Measurements from ENCODE around the gene PLK3. TPM values are rescaled to one million over a fixed set of nuclear protein-coding genes. Genes with fewer than 3 reads are reported as not detected.

The PLK3 gene
- total and polyA plus RNA-seq, 2 donors (not counting 3 experiments of a cell fraction or from before 2014, with no cell fraction given) = 55.0 to 66.7 TPM

DNA sequence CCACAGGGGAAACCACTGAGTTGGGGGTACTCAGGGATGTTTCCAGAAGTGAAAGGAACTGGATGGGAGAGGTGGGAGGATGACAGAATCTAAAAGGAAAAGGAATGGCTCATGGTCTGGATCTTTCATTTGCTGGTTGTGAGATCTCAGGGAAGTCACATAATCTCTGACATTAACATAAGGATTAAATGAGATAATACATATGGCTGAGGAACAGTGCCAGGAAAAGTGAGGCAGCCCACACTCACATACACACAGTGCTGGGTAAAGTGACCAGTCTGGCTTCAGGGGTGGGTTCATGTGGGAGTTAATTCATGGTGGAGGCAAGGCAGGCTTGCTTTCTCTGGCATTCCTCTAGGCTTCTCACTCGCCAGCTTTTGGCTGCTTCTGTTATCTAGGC is 46.8 kb downstream of the PLK3 start:
- Histone ChIP-seq H3K27ac (ENCODE audit: insufficient read depth, low read depth, low read length) (no peak overlapping the region), H3K79me2 (ENCODE audit: control insufficient read depth, insufficient read depth, low read length) (no peaks in the 10 kb centered on the region), H3K9me1 (replicated peaks; ENCODE audit: control insufficient read depth, extremely low read depth, insufficient read depth, low read length) (no peaks in the 10 kb centered on the region), H3K4me3 (replicated peaks in 1 of 3; ENCODE audit: insufficient read depth in 1 of 3, low read depth in 1 of 3, low read length in 3 of 3) (no peak overlapping the region), H3K9me3 (replicated peaks; ENCODE audit: control insufficient read depth, insufficient read depth, low read length) (no peaks in the 10 kb centered on the region), H4K20me1 (replicated peaks; ENCODE audit: control insufficient read depth, extremely low read depth, insufficient read depth, low read length) (no peaks in the 10 kb centered on the region), H3K36me3 (ENCODE audit: control insufficient read depth in 2 of 2, extremely low read depth in 1 of 2, insufficient read depth in 2 of 2, low read length in 2 of 2) (peaks cover 0 to 3% of the 10 kb centered on the region in 2 experiments), H3K4me1 (ENCODE audit: control insufficient read depth, extremely low read depth, insufficient read depth, low read length) (no peaks in the 10 kb centered on the region), H3K9ac (replicated peaks; ENCODE audit: extremely low read depth, insufficient read depth, low read length) (no peak overlapping the region), H3K27me3 (ENCODE audit: control insufficient read depth in 2 of 2, insufficient read depth in 2 of 2, low read length in 2 of 2) (no peaks in the 10 kb centered on the region), H2AFZ (ENCODE audit: low read depth, low read length) (no peak overlapping the region), H3K4me2 (ENCODE audit: insufficient read depth, low read length) (no peak overlapping the region)
- ChIA-PET POLR2A (no interaction called here), CTCF (interaction anchor here (2.6 kb wide), 1 partner anchor 78 kb away, joined by 7 read pairs; no protein-coding TSS in a partner anchor)
- no peak for DNase-seq (ENCODE audit: low read depth, low spot score)
- intact Hi-C loops (cut with micrococcal nuclease) = no loop called here
- no TSS peak for BruUV-seq (replicated peaks)
- dilution Hi-C loops (cut with MboI; ENCODE audit: extremely low pct_ligation_motif_present, low sequenced_read_pairs) = no loop called here
- FAIRE-seq = no peak
- no peak for TF ChIP-seq JUN (IDR thresholded peaks at IDR 0.05; ENCODE audit: borderline replicate concordance, insufficient read depth, insufficient read length, low read depth)
- TF ChIP-seq GATA2 (IDR thresholded peaks at IDR 0.05; ENCODE audit: insufficient read depth, insufficient read length, low read depth, low read length) = no peak
- TF ChIP-seq FOS (IDR thresholded peaks at IDR 0.05; ENCODE audit: borderline replicate concordance, insufficient read depth, low read length) = no peak
- TF ChIP-seq, protein P1, sequence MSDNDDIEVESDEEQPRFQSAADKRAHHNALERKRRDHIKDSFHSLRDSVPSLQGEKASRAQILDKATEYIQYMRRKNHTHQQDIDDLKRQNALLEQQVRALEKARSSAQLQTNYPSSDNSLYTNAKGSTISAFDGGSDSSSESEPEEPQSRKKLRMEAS (IDR thresholded peaks at IDR 0.05; ENCODE audit: insufficient read depth, insufficient read length) = no peak
- no peak for TF ChIP-seq MYC (IDR thresholded peaks at IDR 0.05; ENCODE audit: low read depth, low read length)
- TF ChIP-seq EZH2 (IDR thresholded peaks at IDR 0.05; ENCODE audit: borderline replicate concordance, low read depth, low read length, severe bottlenecking) = no peak
- TF ChIP-seq POLR2A (IDR thresholded peaks at IDR 0.05; ENCODE audit: low read depth, low read length) = no peak
- no peak for TF ChIP-seq POLR2AphosphoS5 (IDR thresholded peaks at IDR 0.05; ENCODE audit: insufficient read depth, low read depth, low read length)
- TF ChIP-seq, protein P2, sequence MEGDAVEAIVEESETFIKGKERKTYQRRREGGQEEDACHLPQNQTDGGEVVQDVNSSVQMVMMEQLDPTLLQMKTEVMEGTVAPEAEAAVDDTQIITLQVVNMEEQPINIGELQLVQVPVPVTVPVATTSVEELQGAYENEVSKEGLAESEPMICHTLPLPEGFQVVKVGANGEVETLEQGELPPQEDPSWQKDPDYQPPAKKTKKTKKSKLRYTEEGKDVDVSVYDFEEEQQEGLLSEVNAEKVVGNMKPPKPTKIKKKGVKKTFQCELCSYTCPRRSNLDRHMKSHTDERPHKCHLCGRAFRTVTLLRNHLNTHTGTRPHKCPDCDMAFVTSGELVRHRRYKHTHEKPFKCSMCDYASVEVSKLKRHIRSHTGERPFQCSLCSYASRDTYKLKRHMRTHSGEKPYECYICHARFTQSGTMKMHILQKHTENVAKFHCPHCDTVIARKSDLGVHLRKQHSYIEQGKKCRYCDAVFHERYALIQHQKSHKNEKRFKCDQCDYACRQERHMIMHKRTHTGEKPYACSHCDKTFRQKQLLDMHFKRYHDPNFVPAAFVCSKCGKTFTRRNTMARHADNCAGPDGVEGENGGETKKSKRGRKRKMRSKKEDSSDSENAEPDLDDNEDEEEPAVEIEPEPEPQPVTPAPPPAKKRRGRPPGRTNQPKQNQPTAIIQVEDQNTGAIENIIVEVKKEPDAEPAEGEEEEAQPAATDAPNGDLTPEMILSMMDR (IDR thresholded peaks at IDR 0.05; ENCODE audit: extremely low read depth in 1 of 2, insufficient read depth in 1 of 2, low read depth in 1 of 2, low read length in 2 of 2) = no peak
